KMS-11 (cell line): ENCODE data around the gene DENND1A.

Experiments used
- H2AFZ ChIP-seq: fragments of 200-600 bp; sonication (generic); 2 replicates; pipeline ENCODE4 v1.6.1; 2016; ENCODE audit warnings: antibody characterized with exemption, mixed run types, low read depth
- H3K27ac ChIP-seq: fragments of 200-600 bp; sonication (generic); 2 replicates; pipeline ENCODE4 v1.6.1; 2016; ENCODE audit warnings: mild to moderate bottlenecking, mixed run types
- H3K27me3 ChIP-seq: fragments of 200-600 bp; sonication (generic); 2 replicates; pipeline ENCODE4 v1.6.1; 2017; ENCODE audit warnings: mild to moderate bottlenecking, low read depth, mixed run types, moderate library complexity; ENCODE audit not compliant: insufficient read depth
- H3K36me3 ChIP-seq: fragments of 200-600 bp; sonication (generic); 2 replicates; pipeline ENCODE4 v1.6.1; 2017; ENCODE audit warnings: mild to moderate bottlenecking, mixed run types; ENCODE audit not compliant: insufficient read depth
- H3K4me1 ChIP-seq: fragments of 200-600 bp; sonication (generic); 2 replicates; pipeline ENCODE4 v1.6.1; 2016; ENCODE audit warnings: mild to moderate bottlenecking, low read depth, mixed run types; ENCODE audit not compliant: poor library complexity, severe bottlenecking
- H3K4me2 ChIP-seq: fragments of 200-600 bp; sonication (generic); 2 replicates; pipeline ENCODE4 v1.7.0; 2016; ENCODE audit warnings: mild to moderate bottlenecking, mixed run types
- H3K4me3 ChIP-seq: fragments of 200-600 bp; sonication (generic); IDR thresholded peaks from 2 replicates; pipeline ENCODE4 v1.6.1; 2017; ENCODE audit warnings: low read depth, low read length, mixed read lengths; ENCODE audit not compliant: insufficient read depth
- H3K79me2 ChIP-seq: fragments of 200-600 bp; sonication (generic); 2 replicates; pipeline ENCODE4 v1.6.1; 2016; ENCODE audit warnings: low read depth, mixed run types; ENCODE audit not compliant: insufficient read depth
- H3K9ac ChIP-seq: fragments of 200-600 bp; sonication (generic); 2 replicates; pipeline ENCODE4 v1.6.1; 2016; ENCODE audit warnings: mild to moderate bottlenecking, mixed run types
- H4K20me1 ChIP-seq: fragments of 200-600 bp; sonication (generic); 2 replicates; pipeline ENCODE4 v1.6.1; 2016; ENCODE audit warnings: mild to moderate bottlenecking, mixed run types; ENCODE audit not compliant: insufficient read depth
- TF ChIP-seq, protein P1 (sequence below): fragments of 200-600 bp; sonication (generic); conservative IDR thresholded peaks from 2 replicates; pipeline ENCODE4 v1.6.1; 2017; ENCODE audit warnings: low read depth, mild to moderate bottlenecking, antibody characterized with exemption, low read length, moderate library complexity, mixed read lengths

The DENND1A gene

DNA sequence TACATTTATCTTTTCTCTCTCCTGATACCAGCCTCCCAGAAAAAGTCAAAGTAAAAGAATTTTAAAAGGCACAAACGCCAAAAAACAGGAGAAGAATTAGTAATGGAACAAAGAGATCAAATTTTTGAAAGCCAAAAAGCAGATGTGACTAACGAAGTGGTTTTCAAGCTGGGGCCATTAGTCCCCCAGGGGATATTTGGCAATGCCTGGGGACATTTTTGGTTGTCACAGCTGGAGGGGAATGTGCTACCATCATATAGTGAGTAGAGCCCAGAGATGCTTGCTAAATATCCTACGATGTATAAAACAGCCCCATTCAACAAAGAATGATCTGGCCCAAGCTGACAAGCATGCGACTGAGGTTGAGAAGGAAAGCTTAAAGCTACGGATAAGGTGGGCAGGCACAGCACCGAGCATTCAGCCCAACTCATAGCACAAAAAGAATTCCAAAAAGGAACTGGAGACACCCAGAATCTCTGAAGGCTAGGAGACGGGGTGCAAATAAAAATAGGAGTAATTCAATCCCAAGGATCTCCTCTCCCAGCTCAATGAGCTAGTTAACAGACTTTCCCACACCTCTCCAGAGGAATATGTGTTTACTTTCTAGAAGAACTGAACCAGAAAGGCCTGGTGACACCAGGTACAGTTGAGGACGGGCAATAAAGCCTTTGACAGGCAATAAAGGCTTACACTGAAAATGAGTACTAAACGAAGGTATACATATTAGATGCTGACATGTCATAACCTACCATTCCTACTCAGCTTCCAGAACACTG, 269.0 kb downstream of the DENND1A start:
- no peak overlapping the region for H2AFZ ChIP-seq
- H3K36me3 ChIP-seq, result 0 out of 2 replicates have a peak, but pooled peaks cover 4% of the 10 kb centered on the region
- H3K27me3 ChIP-seq, result no peaks in the 10 kb centered on the region
- no peaks in the 10 kb centered on the region for H4K20me1 ChIP-seq
- TF ChIP-seq, protein P1, sequence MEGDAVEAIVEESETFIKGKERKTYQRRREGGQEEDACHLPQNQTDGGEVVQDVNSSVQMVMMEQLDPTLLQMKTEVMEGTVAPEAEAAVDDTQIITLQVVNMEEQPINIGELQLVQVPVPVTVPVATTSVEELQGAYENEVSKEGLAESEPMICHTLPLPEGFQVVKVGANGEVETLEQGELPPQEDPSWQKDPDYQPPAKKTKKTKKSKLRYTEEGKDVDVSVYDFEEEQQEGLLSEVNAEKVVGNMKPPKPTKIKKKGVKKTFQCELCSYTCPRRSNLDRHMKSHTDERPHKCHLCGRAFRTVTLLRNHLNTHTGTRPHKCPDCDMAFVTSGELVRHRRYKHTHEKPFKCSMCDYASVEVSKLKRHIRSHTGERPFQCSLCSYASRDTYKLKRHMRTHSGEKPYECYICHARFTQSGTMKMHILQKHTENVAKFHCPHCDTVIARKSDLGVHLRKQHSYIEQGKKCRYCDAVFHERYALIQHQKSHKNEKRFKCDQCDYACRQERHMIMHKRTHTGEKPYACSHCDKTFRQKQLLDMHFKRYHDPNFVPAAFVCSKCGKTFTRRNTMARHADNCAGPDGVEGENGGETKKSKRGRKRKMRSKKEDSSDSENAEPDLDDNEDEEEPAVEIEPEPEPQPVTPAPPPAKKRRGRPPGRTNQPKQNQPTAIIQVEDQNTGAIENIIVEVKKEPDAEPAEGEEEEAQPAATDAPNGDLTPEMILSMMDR, result no peak
- H3K4me3 ChIP-seq, result no peak overlapping the region
- no peak overlapping the region for H3K4me2 ChIP-seq
- no peak overlapping the region for H3K27ac ChIP-seq
- no peak overlapping the region for H3K9ac ChIP-seq
- peaks cover 13% of the 10 kb centered on the region for H3K4me1 ChIP-seq
- H3K79me2 ChIP-seq, result no peaks in the 10 kb centered on the region

DNA sequence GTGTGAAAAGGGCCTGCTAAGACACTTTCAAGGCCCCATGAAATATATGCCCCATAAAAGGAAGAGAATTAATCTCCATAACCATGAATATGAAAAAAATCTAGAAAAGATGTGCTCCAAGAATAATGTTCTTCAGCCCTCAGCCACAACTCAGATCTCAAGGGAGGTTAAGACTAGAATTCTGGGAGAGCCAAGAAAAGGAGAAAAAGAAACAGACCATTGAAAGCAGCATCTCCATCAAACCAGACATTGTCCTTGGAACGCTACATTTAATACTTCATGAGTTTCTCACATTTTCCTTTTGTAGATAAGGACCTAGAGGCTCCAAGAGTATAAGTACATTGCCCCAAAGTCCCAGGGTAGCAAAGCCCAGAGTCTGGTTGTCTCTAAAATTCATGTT, 270.6 kb downstream of the DENND1A start:
- Histone ChIP-seq H3K4me1 (peaks cover 8% of the 10 kb centered on the region), H3K4me3 (no peak overlapping the region), H2AFZ (no peak overlapping the region), H4K20me1 (no peaks in the 10 kb centered on the region), H3K27me3 (no peaks in the 10 kb centered on the region), H3K79me2 (no peaks in the 10 kb centered on the region), H3K9ac (no peak overlapping the region), H3K27ac (no peak overlapping the region), H3K36me3 (0 out of 2 replicates have a peak, but pooled peaks cover 4% of the 10 kb centered on the region), H3K4me2 (no peak overlapping the region)
- TF ChIP-seq, protein P1, result no peak

DNA sequence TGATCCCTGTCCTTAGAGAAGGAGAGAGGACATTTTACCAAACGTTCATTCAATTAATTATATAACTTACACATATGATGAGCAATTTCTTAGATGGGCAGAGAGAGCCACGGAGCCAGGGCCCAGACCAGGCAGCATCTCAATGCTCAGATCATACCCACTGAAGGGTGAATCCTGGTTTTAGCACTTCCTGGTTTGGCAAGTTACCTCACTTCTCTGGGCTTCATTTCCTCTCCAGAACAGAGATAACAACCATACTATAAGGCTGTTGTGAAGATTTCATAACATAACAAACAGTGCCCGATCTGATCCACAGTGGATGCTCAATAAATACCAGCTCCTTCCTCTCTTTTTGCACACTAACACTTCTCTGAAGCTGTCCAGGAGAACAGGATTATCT, 271.1 kb downstream of the DENND1A start:
- Histone ChIP-seq H3K36me3 (0 out of 2 replicates have a peak, but pooled peaks cover 4% of the 10 kb centered on the region), H3K4me3 (no peak overlapping the region), H3K79me2 (no peaks in the 10 kb centered on the region), H3K27ac (no peak overlapping the region), H4K20me1 (no peaks in the 10 kb centered on the region), H3K9ac (no peak overlapping the region), H3K4me1 (peaks cover 8% of the 10 kb centered on the region), H3K4me2 (no peak overlapping the region), H3K27me3 (no peaks in the 10 kb centered on the region), H2AFZ (no peak overlapping the region)
- TF ChIP-seq, protein P1, result no peak

DNA sequence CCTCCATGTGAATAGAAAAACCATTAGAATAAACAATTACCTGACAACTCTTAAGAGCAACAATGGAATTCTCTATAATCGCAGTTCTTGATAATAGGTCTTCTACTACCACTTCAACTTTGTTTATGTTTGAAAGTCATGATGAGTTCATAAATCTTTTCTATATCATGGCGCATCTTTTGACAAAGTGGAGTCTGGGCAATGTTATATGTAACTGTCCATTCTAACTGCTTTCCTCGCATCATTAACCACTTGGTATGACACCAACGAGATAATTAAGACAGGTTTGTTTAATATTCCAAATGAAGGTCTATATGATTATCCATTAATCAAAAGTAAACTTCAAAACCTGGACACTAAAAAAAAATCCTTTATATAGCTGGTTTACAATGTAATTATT, 272.0 kb downstream of the DENND1A start:
- H3K36me3 ChIP-seq, result 0 out of 2 replicates have a peak, but pooled peaks cover 4% of the 10 kb centered on the region
- H3K27me3 ChIP-seq, result no peaks in the 10 kb centered on the region
- no peak overlapping the region for H3K27ac ChIP-seq
- peaks cover 8% of the 10 kb centered on the region for H3K4me1 ChIP-seq
- no peak overlapping the region for H3K9ac ChIP-seq
- no peak overlapping the region for H3K4me2 ChIP-seq
- H2AFZ ChIP-seq, result no peak overlapping the region
- H3K79me2 ChIP-seq, result no peaks in the 10 kb centered on the region
- no peak overlapping the region for H3K4me3 ChIP-seq
- no peaks in the 10 kb centered on the region for H4K20me1 ChIP-seq
- TF ChIP-seq, protein P1, result no peak
